CD14-positive monocyte (primary cell): ENCODE measurements around the gene CDIPT. TPM values are rescaled to one million over a fixed set of nuclear protein-coding genes. Genes with fewer than 3 reads are reported as not detected.

Source experiments
- DNase-seq, 3 donors: peaks; one replicate each; pipeline ENCODE4 v3.0.0-alpha.2; 2011 to 2022
- H2AFZ ChIP-seq: 2 replicates; pipeline ENCODE4 v1.6.0; 2012; ENCODE audit warnings: mild to moderate bottlenecking, low read depth, low read length, inconsistent platforms; ENCODE audit not compliant: insufficient read depth, poor library complexity, severe bottlenecking
- H3K27ac ChIP-seq, 2 donors: 1 replicate in 1 of 2; 2 replicates in 1 of 2; pipeline ENCODE4 v1.5.1; 2012 to 2013; ENCODE audit warnings: low read length in 2 of 2, control low read depth in 1 of 2, inconsistent platforms in 1 of 2, low read depth in 1 of 2, mild to moderate bottlenecking in 1 of 2
- H3K27me3 ChIP-seq, 2 donors: one replicate each; pipeline versions ENCODE4 v1.6.0 to v1.6.1; 2011 to 2013; ENCODE audit warnings: low read length in 2 of 2; ENCODE audit not compliant: control insufficient read depth in 2 of 2, insufficient read depth in 2 of 2
- H3K36me3 ChIP-seq, 2 donors: replicated peaks in 1 of 2; 1 replicate in 1 of 2; 2 replicates in 1 of 2; pipeline versions ENCODE4 v1.5.1 to v1.6.1; 2012 to 2013; ENCODE audit warnings: low read length in 2 of 2, control low read depth in 1 of 2, inconsistent platforms in 1 of 2, mild to moderate bottlenecking in 1 of 2; ENCODE audit not compliant: insufficient read depth in 2 of 2, control insufficient read depth in 1 of 2
- H3K4me1 ChIP-seq, 2 donors: 1 replicate in 1 of 2; 2 replicates in 1 of 2; pipeline versions ENCODE4 v1.5.1 to v1.6.1; 2012 to 2013; ENCODE audit warnings: low read length in 2 of 2, control low read depth in 1 of 2, inconsistent platforms in 1 of 2, mild to moderate bottlenecking in 1 of 2, moderate library complexity in 1 of 2; ENCODE audit not compliant: insufficient read depth in 2 of 2, control insufficient read depth in 1 of 2
- H3K4me2 ChIP-seq: replicated peaks from 2 replicates; pipeline ENCODE3; 2012; ENCODE audit warnings: low read length, moderate library complexity, mild to moderate bottlenecking; ENCODE audit not compliant: poor library complexity, severe bottlenecking; ENCODE audit errors: extremely low read depth
- H3K4me3 ChIP-seq, 3 experiments: fragments of 200-600 bp in 1 of 3; sonication (generic) in 1 of 3; replicated peaks in 1 of 3; 1 replicate in 2 of 3; 2 replicates in 1 of 3; pipeline ENCODE4 v1.5.1; 2011 to 2013; ENCODE audit warnings: low read length in 3 of 3, mild to moderate bottlenecking in 3 of 3, control low read depth in 2 of 3, low read depth in 2 of 3, inconsistent platforms in 1 of 3, moderate library complexity in 1 of 3
- H3K79me2 ChIP-seq: 2 replicates; pipeline ENCODE4 v1.6.0; 2012; ENCODE audit warnings: mild to moderate bottlenecking, control low read depth, inconsistent platforms, low read length, moderate library complexity; ENCODE audit not compliant: insufficient read depth
- H3K9ac ChIP-seq: 2 replicates; pipeline ENCODE4 v1.6.0; 2017; ENCODE audit warnings: low read length, mild to moderate bottlenecking; ENCODE audit not compliant: insufficient read depth, poor library complexity, severe bottlenecking
- H3K9me3 ChIP-seq, 2 donors: replicated peaks in 1 of 2; 1 replicate in 1 of 2; 2 replicates in 1 of 2; pipeline versions ENCODE4 v1.5.1 to v1.6.1; 2012 to 2013; ENCODE audit warnings: low read length in 2 of 2, control low read depth in 1 of 2; ENCODE audit not compliant: control insufficient read depth in 1 of 2, insufficient read depth in 1 of 2
- H4K20me1 ChIP-seq: 2 replicates; pipeline ENCODE4 v1.6.0; 2012; ENCODE audit warnings: mild to moderate bottlenecking, low read length, control low read depth, moderate library complexity; ENCODE audit not compliant: insufficient read depth
- H3K27ac Mint-ChIP-seq, 7 donors: one replicate each; pipeline ENCODE4 v1.8.0; 2020; ENCODE audit warnings: mild to moderate bottlenecking in 7 of 7, mixed read lengths in 7 of 7, moderate library complexity in 6 of 7, inconsistent platforms in 2 of 7
- H3K27me3 Mint-ChIP-seq, 3 donors: one replicate each; pipeline ENCODE4 v1.8.0; 2021 to 2022; ENCODE audit warnings: low read depth in 3 of 3, mild to moderate bottlenecking in 3 of 3, mixed read lengths in 3 of 3, moderate library complexity in 3 of 3, inconsistent platforms in 1 of 3
- H3K36me3 Mint-ChIP-seq, 2 donors: one replicate each; pipeline ENCODE4 v1.8.0; 2020; ENCODE audit warnings: mixed read lengths in 2 of 2, inconsistent platforms in 1 of 2, mild to moderate bottlenecking in 1 of 2
- H3K4me1 Mint-ChIP-seq: one replicate; pipeline ENCODE4 v1.8.0; 2020; ENCODE audit warnings: mild to moderate bottlenecking, mixed read lengths
- H3K4me3 Mint-ChIP-seq, 2 donors: one replicate each; pipeline ENCODE4 v1.8.0; 2020; ENCODE audit warnings: mild to moderate bottlenecking in 2 of 2, mixed read lengths in 2 of 2, moderate library complexity in 1 of 2
- H3K9me3 Mint-ChIP-seq, 7 donors: one replicate each; pipeline ENCODE4 v1.8.0; 2020 to 2022; ENCODE audit warnings: mixed read lengths in 7 of 7, mild to moderate bottlenecking in 6 of 7, moderate library complexity in 6 of 7, inconsistent platforms in 2 of 7
- CTCF ChIP-seq: fragments of 200-600 bp; IDR thresholded peaks from one replicate; pipeline ENCODE4 v1.8.0; 2022; ENCODE audit warnings: antibody characterized with exemption, mild to moderate bottlenecking
- WGBS: methylation state at CpG from one replicate; pipeline ENCODE4 v1.1.5; 2013; ENCODE audit warnings: missing lambda C conversion rate; ENCODE audit not compliant: insufficient coverage; 5-methylcytosine and 5-hydroxymethylcytosine counted together
- intact Hi-C, 2 donors: fragments of 100-400 bp; cut with micrococcal nuclease; formaldehyde crosslinking; loops; one replicate each; pipeline versions ENCODE4 v1.15.0 to v1.15.1; 2023
- polyA plus RNA-seq, 3 donors: library from polyadenylated mRNA; depleted of rRNA in 1 of 3; unstranded in 2 of 3; stranded (reverse) in 1 of 3; fragments of 300-500 nt in 2 of 3; fragments of >200 nt in 1 of 3; fragmentation: Illumina TruSeq in 2 of 3; gene quantifications; 1 replicate in 2 of 3; 2 replicates in 1 of 3; pipeline ENCODE4 v1.2.3, GENCODE V29; 2012 to 2021

CDIPT gene
- polyA plus RNA-seq, 3 donors, result 67.2 to 98.8 (median 93.5) TPM

- no peak overlapping the region for H3K9ac ChIP-seq
- WGBS, result 83% methylated on average over 4 of the region's 14 CpGs
- H3K9me3 ChIP-seq, result peaks cover 8% of the 10 kb centered on the region in 2 donors
- Mint-ChIP-seq H3K36me3 (peaks cover 0 to 5% of the 10 kb centered on the region in 2 donors), H3K27ac (no peak overlapping the region), H3K9me3 (peaks cover 5 to 21% (median 12%) of the 10 kb centered on the region in 7 donors), H3K4me3 (peak overlapping the region in 1 of 2 donors; percentile 91), H3K4me1 (peaks cover 17% of the 10 kb centered on the region), H3K27me3 (peaks cover 32 to 47% (median 42%) of the 10 kb centered on the region in 3 donors)
- no peak overlapping the region for H3K4me3 ChIP-seq
- H3K4me1 ChIP-seq, result peaks cover 14 to 19% of the 10 kb centered on the region in 2 donors
- H2AFZ ChIP-seq, result no peak overlapping the region
- TF ChIP-seq CTCF, result no peak
- DNase-seq, result no peak
- intact Hi-C loops, result no loop called here
- H3K36me3 ChIP-seq, result no peaks in the 10 kb centered on the region
- no peak overlapping the region for H3K27ac ChIP-seq
- no peaks in the 10 kb centered on the region for H4K20me1 ChIP-seq
- H3K4me2 ChIP-seq, result no peak overlapping the region
- H3K79me2 ChIP-seq, result no peaks in the 10 kb centered on the region
- H3K27me3 ChIP-seq, result peaks cover 5 to 31% of the 10 kb centered on the region in 2 donors
Measured at GRCh38 chr16:29878172-29878571, 15.1 kb upstream of the CDIPT start.

- Mint-ChIP-seq H3K4me3 (peak overlapping the region; percentile 73 to 91), H3K27ac (peak overlapping the region in 1 of 7 donors; percentile 26), H3K27me3 (peaks cover 30 to 46% (median 39%) of the 10 kb centered on the region in 3 donors), H3K9me3 (peaks cover 5 to 21% (median 12%) of the 10 kb centered on the region in 7 donors), H3K4me1 (peaks cover 17% of the 10 kb centered on the region), H3K36me3 (peaks cover 0 to 5% of the 10 kb centered on the region in 2 donors)
- peak; percentile 75 to 84 (median 76) for DNase-seq
- H3K79me2 ChIP-seq, result no peaks in the 10 kb centered on the region
- H3K4me1 ChIP-seq, result peaks cover 14 to 19% of the 10 kb centered on the region in 2 donors
- peaks cover 8% of the 10 kb centered on the region in 2 donors for H3K9me3 ChIP-seq
- no peak overlapping the region for H3K27ac ChIP-seq
- H3K4me3 ChIP-seq, result peak overlapping the region in 1 of 3 experiments; percentile 70
- TF ChIP-seq CTCF, result no peak
- WGBS, result 17% methylated on average over 28 of the region's 28 CpGs
- H3K27me3 ChIP-seq, result peaks cover 5 to 31% of the 10 kb centered on the region in 2 donors
- peak overlapping the region; percentile 73 for H2AFZ ChIP-seq
- H3K9ac ChIP-seq, result no peak overlapping the region
- no peaks in the 10 kb centered on the region for H4K20me1 ChIP-seq
- no peaks in the 10 kb centered on the region for H3K36me3 ChIP-seq
- intact Hi-C loops, result no loop called here
- peak overlapping the region; percentile 79 for H3K4me2 ChIP-seq
Measured at GRCh38 chr16:29877266-29877961, 14.4 kb upstream of the CDIPT start.
